ENCODE data around the gene SIT1.

SIT1 gene

DNA sequence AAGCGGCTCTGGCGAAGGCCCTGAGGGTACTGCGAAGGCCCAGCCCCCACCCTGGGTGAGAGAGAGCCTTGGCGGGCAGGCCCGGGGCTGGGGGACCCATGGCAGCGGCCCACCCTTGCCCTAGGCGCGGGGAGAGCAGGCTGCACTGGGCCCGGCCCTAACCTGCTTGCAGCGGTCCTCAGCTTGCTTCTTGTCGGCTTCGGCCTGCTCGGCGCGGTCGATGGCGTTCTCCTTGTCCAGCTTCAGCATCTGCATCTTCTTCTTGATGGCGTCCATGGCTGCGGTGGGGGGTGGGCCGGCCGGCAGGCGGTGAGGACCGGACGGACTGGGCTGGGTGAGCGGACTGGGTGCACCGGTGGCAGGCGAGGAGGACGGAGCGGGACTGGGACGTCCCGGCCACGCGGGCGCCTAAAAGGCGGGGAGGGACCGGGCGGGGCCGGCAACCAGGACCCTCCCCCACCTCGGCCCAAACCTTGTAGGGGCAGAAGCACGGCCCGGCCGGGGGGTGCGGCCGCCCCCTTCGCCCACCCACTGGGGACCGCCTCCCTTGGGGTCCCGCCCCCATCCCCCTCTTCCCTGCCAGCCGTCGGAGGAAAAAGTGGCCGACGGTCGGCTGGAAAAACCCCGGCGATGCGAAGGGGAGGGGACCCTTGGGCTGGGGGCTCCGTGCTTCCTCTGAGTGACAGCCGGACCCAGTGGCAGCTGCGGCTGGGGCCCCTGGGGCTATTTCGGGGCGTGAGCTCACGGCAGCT, 39.0 kb upstream of the SIT1 start, which contains the start of gene TPM2:
TPM2 (minus strand) TSS at position 384 of the 752 bp plus-strand sequence; CDS start at position 276, 108 bp downstream.
- peak within 1 kb of the TSS; percentile 71 to 78 for H3K4me3 ChIP-seq (ENCODE audit: low read depth in 1 of 2, low read length in 2 of 2)
- H3K9me3 ChIP-seq (ENCODE audit: control insufficient read depth in 1 of 2, low read length in 2 of 2) = no peaks in the 10 kb centered on the region
- no peaks in the 10 kb centered on the region for H3K27me3 ChIP-seq (ENCODE audit: low read depth, low read length)
- H3K4me1 ChIP-seq (ENCODE audit: control insufficient read depth in 1 of 2, insufficient read depth in 2 of 2, low read length in 2 of 2) = peaks cover 0 to 15% of the 10 kb centered on the region in 2 donors
- H3K27ac ChIP-seq (ENCODE audit: low read length) = peak within 1 kb of the TSS; percentile 97
- H3K36me3 ChIP-seq (ENCODE audit: control insufficient read depth in 1 of 2, insufficient read depth in 2 of 2, low read length in 2 of 2) = peaks cover 5 to 28% of the 10 kb centered on the region in 2 donors

DNA sequence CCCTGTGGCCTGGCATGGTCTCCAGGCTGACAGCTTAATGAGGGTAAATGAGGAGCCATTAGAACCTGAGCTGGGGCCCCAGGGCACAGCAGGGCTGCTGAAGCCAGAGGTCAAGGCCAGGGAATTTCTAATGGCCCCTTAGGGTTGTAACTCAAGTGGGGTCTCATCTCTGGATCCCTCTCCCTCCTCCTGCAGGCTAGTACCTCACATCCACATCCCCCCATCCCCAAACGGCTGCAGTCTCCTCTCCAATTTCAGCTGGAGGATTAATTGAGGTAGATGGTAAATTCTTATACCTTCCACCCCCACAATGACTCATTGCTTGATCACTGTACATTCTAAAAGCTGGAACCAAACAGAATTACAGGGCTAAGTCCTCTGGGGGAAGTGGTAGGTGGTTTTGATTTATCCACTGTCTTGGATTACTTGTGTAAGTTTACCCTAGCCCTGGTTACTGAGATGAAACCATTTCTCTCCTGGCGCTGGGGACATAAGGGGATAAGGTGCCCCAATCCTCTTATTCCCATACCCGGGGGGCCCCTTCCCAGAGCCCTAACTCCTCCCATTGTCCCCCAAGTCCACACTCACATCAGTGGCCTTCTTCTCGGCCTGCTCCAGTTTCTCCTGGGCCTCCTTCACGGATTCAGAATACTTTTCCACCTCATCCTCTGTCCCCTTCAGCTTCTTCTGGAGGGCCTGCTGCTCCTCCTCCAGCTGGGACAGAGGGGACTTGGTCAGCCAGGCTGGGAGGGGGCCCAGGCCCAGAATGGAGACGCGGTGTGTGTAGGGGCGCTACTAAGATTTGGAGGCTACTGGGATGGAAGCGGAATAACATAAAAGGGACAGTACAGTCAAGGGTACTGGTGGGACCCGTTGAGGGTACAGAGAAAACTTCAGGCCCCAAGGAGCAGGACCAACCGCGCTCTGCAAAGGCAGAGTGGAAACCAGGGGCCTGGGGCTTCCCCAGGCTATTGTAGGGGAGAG, 38.1 kb upstream of the SIT1 start:
- peak overlapping the region; percentile 94 for H3K27ac ChIP-seq (ENCODE audit: low read length)
- H3K9me3 ChIP-seq (ENCODE audit: control insufficient read depth in 1 of 2, low read length in 2 of 2) = no peaks in the 10 kb centered on the region
- H3K4me3 ChIP-seq (ENCODE audit: low read depth in 1 of 2, low read length in 2 of 2) = peak overlapping the region; percentile 71 to 78
- no peaks in the 10 kb centered on the region for H3K27me3 ChIP-seq (ENCODE audit: low read depth, low read length)
- peaks cover 0 to 22% of the 10 kb centered on the region in 2 donors for H3K4me1 ChIP-seq (ENCODE audit: control insufficient read depth in 1 of 2, insufficient read depth in 2 of 2, low read length in 2 of 2)
- peaks cover 10 to 35% of the 10 kb centered on the region in 2 donors for H3K36me3 ChIP-seq (ENCODE audit: control insufficient read depth in 1 of 2, insufficient read depth in 2 of 2, low read length in 2 of 2)

DNA sequence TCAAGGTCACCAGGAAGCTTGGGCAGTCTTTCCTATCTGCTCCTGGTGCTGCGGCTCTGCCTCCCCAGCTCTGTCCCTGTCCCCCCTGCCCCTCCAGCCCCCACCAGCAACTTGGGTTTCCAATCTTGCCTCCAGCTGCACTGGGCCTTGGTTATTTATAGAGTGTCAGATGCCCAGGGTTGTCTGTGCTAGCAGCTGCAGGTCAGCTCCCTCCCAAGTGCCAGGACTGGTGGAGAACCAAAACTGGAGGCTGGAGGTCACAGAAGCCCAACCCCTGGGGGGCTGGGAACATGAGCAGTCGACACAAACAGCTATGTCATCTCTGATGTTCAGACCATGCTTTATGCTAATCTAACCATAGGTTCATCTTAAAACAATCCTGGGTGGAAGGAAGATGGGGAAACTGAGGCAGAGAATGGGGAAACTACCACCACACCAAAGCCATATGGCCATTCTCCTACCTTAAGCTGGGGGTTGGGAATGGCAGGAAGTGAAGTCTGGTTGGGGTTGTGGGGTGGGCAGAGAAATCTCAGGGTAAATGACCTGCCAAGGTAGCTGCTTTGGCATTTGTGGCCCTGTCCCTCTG, 37.3 kb upstream of the SIT1 start:
- H3K27me3 ChIP-seq (ENCODE audit: low read depth, low read length) = no peaks in the 10 kb centered on the region
- no peaks in the 10 kb centered on the region for H3K9me3 ChIP-seq (ENCODE audit: control insufficient read depth in 1 of 2, low read length in 2 of 2)
- peaks cover 0 to 29% of the 10 kb centered on the region in 2 donors for H3K4me1 ChIP-seq (ENCODE audit: control insufficient read depth in 1 of 2, insufficient read depth in 2 of 2, low read length in 2 of 2)
- H3K4me3 ChIP-seq (ENCODE audit: low read depth in 1 of 2, low read length in 2 of 2) = peak overlapping the region; percentile 71 to 78
- H3K27ac ChIP-seq (ENCODE audit: low read length) = peak overlapping the region; percentile 94
- H3K36me3 ChIP-seq (ENCODE audit: control insufficient read depth in 1 of 2, insufficient read depth in 2 of 2, low read length in 2 of 2) = peaks cover 17 to 43% of the 10 kb centered on the region in 2 donors

DNA sequence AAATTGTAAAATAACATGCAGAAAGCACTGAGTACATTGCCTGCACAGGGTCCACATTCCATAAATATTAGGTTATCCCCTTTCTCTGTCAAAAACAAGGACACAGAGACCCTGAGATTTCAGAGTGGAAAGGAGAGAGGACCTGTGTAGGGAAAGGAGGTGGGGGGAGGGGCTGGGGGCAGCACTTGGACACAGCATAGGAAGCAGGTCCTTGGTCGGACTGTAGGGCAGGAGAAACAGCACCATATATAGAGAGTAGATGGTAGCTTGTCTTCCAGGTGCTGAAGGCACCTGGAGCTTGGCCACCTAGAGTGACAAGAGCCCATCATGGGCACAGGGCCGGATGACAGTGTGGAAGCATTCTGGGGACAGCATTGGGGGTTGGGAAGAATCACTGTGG, 36.6 kb upstream of the SIT1 start:
- H3K36me3 ChIP-seq (ENCODE audit: control insufficient read depth in 1 of 2, insufficient read depth in 2 of 2, low read length in 2 of 2) = peaks cover 25 to 51% of the 10 kb centered on the region in 2 donors
- H3K4me1 ChIP-seq (ENCODE audit: control insufficient read depth in 1 of 2, insufficient read depth in 2 of 2, low read length in 2 of 2) = peaks cover 0 to 36% of the 10 kb centered on the region in 2 donors
- no peaks in the 10 kb centered on the region for H3K9me3 ChIP-seq (ENCODE audit: control insufficient read depth in 1 of 2, low read length in 2 of 2)
- H3K27me3 ChIP-seq (ENCODE audit: low read depth, low read length) = no peaks in the 10 kb centered on the region
- H3K27ac ChIP-seq (ENCODE audit: low read length) = peak overlapping the region; percentile 94
- peak overlapping the region; percentile 71 to 78 for H3K4me3 ChIP-seq (ENCODE audit: low read depth in 1 of 2, low read length in 2 of 2)

DNA sequence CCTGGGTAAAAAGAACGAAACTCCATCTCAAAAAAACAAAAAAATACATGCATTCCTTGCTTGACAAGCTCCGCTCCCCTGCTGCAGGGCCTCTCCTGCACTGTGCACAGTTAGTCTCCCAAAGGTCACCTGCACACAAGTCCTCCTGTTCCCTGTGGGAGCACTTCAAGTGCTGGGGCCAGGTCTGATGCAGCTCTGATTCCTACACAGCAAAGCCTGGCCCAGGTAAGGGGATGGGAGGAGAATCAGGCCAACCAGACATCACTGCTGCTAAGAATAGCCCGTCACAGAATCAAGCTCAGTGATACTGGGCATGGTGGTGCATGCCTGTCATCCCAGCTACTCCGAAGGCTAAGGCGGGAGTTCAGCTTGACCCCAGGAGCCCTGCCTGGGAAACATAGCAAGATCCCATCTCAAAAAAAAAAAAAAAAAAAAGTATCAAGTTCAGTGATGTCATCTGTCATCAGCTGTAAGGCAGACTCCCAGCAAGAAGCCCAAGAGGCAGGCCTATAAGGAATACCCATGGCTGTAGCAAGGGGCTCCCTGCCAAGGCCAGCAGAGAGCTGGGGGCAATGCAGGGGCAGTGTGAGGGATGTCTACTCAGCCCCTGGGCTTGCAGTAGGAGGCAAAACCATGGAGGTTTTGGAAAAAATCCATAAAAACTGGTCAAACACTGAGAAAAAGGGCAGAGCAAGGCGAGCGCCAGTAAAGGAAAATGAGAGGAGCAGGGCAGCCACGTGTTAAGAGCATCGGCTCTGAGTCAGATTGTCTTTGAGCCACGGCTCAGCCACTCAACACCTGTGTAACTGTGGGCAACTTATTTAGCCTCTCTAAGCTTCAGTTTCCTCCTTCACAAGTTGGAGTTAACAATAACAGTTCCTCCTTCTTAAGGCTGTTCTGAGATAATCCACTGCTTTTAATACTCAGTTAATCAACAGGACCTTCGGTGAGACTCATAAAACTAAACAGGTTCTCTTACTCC, 35.8 kb upstream of the SIT1 start:
- Histone ChIP-seq H3K4me3 (ENCODE audit: low read depth in 1 of 2, low read length in 2 of 2) (peak overlapping the region; percentile 71 to 78), H3K27me3 (ENCODE audit: low read depth, low read length) (no peaks in the 10 kb centered on the region), H3K27ac (ENCODE audit: low read length) (peak overlapping the region; percentile 94), H3K9me3 (ENCODE audit: control insufficient read depth in 1 of 2, low read length in 2 of 2) (no peaks in the 10 kb centered on the region), H3K4me1 (ENCODE audit: control insufficient read depth in 1 of 2, insufficient read depth in 2 of 2, low read length in 2 of 2) (peaks cover 0 to 36% of the 10 kb centered on the region in 2 donors), H3K36me3 (ENCODE audit: control insufficient read depth in 1 of 2, insufficient read depth in 2 of 2, low read length in 2 of 2) (peaks cover 26 to 51% of the 10 kb centered on the region in 2 donors)

DNA sequence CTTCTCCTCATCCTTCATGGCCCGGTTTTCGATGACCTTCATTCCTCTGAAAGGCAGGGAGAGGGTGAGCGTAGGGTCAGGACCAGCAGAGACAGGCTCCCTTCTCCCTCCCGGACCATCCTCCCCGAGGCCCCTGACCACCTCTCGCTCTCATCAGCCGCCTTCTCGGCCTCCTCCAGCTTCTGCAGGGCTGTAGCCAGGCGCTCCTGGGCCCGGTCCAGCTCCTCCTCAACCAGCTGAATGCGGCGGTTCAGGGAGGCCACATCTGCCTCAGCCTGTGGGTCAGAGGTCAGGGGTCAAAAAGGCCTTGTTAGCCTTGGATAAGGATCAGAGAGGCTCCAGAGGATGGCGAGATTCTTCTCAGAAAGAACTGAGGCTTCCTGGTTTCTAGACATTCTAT, 34.8 kb upstream of the SIT1 start:
- peaks cover 0 to 33% of the 10 kb centered on the region in 2 donors for H3K4me1 ChIP-seq (ENCODE audit: control insufficient read depth in 1 of 2, insufficient read depth in 2 of 2, low read length in 2 of 2)
- H3K27ac ChIP-seq (ENCODE audit: low read length) = no peak overlapping the region
- peaks cover 26 to 47% of the 10 kb centered on the region in 2 donors for H3K36me3 ChIP-seq (ENCODE audit: control insufficient read depth in 1 of 2, insufficient read depth in 2 of 2, low read length in 2 of 2)
- H3K27me3 ChIP-seq (ENCODE audit: low read depth, low read length) = no peaks in the 10 kb centered on the region
- H3K9me3 ChIP-seq (ENCODE audit: control insufficient read depth in 1 of 2, low read length in 2 of 2) = no peaks in the 10 kb centered on the region
- peak overlapping the region; percentile 32 to 78 for H3K4me3 ChIP-seq (ENCODE audit: low read depth in 1 of 2, low read length in 2 of 2)

DNA sequence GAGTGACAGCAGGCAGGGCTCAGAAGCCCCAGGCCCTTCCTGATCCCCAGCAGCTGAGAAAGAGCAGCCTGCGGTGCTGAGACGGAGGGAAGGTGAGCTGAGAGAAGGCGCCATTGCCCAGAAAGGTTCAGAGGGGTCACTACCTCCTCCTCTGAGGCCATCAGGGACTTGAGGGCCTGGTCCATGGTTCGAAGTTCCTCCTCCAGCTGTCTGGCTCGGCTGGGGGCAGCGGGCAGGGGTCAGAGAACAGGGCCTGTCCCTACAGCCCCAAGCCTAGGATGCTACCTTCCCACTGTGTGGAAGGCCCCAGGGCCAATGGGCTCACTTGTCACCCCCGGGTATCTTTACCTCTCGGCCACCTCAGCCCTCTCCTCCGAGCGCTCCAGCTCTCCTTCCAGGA, 34.2 kb upstream of the SIT1 start:
- peaks cover 0 to 33% of the 10 kb centered on the region in 2 donors for H3K4me1 ChIP-seq (ENCODE audit: control insufficient read depth in 1 of 2, insufficient read depth in 2 of 2, low read length in 2 of 2)
- peak overlapping the region; percentile 32 to 78 for H3K4me3 ChIP-seq (ENCODE audit: low read depth in 1 of 2, low read length in 2 of 2)
- H3K27me3 ChIP-seq (ENCODE audit: low read depth, low read length) = no peaks in the 10 kb centered on the region
- H3K9me3 ChIP-seq (ENCODE audit: control insufficient read depth in 1 of 2, low read length in 2 of 2) = no peaks in the 10 kb centered on the region
- H3K36me3 ChIP-seq (ENCODE audit: control insufficient read depth in 1 of 2, insufficient read depth in 2 of 2, low read length in 2 of 2) = peaks cover 26 to 43% of the 10 kb centered on the region in 2 donors
- H3K27ac ChIP-seq (ENCODE audit: low read length) = peak overlapping the region; percentile 47

DNA sequence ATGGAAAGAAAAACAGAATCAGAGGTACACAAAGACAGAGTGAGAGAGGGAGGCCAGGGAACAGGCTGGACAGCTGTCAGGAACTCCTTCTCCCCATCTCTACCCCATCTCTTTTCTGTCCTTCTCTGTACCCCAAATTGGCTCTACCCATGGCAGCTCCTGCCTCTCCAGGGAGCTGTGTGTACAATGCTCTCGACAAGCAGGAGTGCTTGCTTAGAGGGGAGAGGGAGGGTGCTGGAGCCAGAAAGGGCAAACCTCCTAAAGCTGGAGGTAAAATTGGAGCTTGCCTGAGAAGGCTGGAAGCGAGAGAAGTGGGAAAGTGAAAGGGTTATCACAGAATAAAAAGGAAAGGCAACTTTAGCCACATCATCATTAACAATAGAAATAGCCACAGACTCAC, 32.6 kb upstream of the SIT1 start:
- Histone ChIP-seq H3K36me3 (ENCODE audit: control insufficient read depth in 1 of 2, insufficient read depth in 2 of 2, low read length in 2 of 2) (peaks cover 26 to 43% of the 10 kb centered on the region in 2 donors), H3K4me3 (ENCODE audit: low read depth in 1 of 2, low read length in 2 of 2) (peak overlapping the region; percentile 7 to 78), H3K9me3 (ENCODE audit: control insufficient read depth in 1 of 2, low read length in 2 of 2) (no peaks in the 10 kb centered on the region), H3K27ac (ENCODE audit: low read length) (no peak overlapping the region), H3K4me1 (ENCODE audit: control insufficient read depth in 1 of 2, insufficient read depth in 2 of 2, low read length in 2 of 2) (peaks cover 0 to 33% of the 10 kb centered on the region in 2 donors), H3K27me3 (ENCODE audit: low read depth, low read length) (no peaks in the 10 kb centered on the region)

DNA sequence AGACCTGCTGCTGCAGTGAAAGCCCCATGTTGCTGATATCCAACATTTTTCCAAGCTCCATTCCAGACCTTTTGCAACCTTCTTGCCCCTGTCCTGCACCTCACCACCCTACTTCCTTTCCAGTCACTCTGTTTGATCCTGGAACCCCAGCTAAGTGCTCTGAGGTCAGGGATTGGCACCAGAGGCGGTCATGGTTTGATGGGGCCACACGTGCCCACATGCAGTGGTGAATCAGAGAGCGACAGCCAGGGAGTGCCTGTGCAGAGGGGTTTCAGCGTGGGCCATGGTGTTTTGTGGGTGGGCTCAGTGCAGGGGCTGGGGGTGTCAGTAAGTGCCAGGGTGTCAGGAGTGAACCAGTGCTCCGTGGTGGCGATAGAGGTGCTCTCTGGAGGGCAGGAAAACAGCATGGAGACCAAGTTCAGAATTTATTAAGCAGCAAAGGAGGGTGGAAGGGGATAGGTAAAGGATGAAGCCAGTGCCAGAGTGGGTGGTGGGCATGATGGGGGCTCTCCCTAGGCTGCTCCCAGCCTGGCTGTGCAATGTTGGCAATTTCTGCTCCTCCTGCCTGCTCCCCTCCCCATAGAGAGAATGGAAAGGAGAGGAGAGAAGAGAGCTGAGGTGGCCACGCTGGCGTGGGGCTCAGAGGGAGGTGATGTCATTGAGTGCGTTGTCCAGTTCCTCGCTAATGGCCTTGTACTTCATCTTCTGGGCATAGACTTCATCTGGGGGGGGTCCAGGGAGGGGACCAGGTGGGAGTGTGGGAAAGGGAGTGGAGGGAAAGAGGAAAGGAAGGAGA, 32.0 kb upstream of the SIT1 start:
- Histone ChIP-seq H3K4me1 (ENCODE audit: control insufficient read depth in 1 of 2, insufficient read depth in 2 of 2, low read length in 2 of 2) (peaks cover 0 to 33% of the 10 kb centered on the region in 2 donors), H3K27me3 (ENCODE audit: low read depth, low read length) (no peaks in the 10 kb centered on the region), H3K36me3 (ENCODE audit: control insufficient read depth in 1 of 2, insufficient read depth in 2 of 2, low read length in 2 of 2) (peaks cover 26 to 43% of the 10 kb centered on the region in 2 donors), H3K4me3 (ENCODE audit: low read depth in 1 of 2, low read length in 2 of 2) (peak overlapping the region in 1 of 2 donors; percentile 4), H3K27ac (ENCODE audit: low read length) (no peak overlapping the region), H3K9me3 (ENCODE audit: control insufficient read depth in 1 of 2, low read length in 2 of 2) (no peaks in the 10 kb centered on the region)

Data from muscle layer of duodenum (tissue), 2 donors.